Stromal cell of bone marrow (primary cell): ENCODE results near the gene SWT1.
"Not testable (repeated sequence)": the region's sequence is repeated elsewhere in the genome, so short reads cannot be mapped to it uniquely, and the experiment has no call there.

Experiments used
- DNase-seq: peaks from one replicate; pipeline ENCODE4 v3.0.0-alpha.2; 2012; ENCODE audit warnings: low read depth

The SWT1 gene

DNA sequence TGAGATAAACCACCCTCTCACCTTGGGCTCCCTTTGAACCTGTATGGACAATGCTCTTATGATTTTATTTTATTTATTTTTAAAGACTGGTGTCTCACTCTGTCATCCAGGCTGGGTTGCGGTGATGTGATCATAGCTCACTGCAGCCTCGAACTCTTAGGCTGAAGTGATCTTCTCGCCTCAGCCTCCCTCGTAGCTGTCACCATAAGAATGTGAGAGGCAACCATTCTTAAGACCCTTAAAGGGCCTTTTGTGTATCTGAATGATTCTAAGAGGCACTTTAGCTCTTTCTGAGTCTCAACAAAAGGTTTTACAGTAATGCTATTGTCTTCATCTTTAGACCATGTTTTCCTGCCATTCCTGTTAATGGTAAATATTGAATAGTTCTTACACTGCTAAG lies 93.1 kb downstream of the SWT1 start:
- DNase-seq: no peak

GRCh38 chr1:185251928-185252327 lies 95.0 kb downstream of the SWT1 start:
- not testable (repeated sequence) for DNase-seq

GRCh38 chr1:185252404-185252803 lies 95.4 kb downstream of the SWT1 start:
- DNase-seq: not testable (repeated sequence)

- DNase-seq: not testable (repeated sequence)
These were observed 98.6 kb downstream of the SWT1 start for GRCh38 chr1:185255595-185255994.

- not testable (repeated sequence) for DNase-seq
These were observed 100.4 kb downstream of the SWT1 start for GRCh38 chr1:185257116-185257949.

- no peak for DNase-seq
These were observed 100.9 kb downstream of the SWT1 start for GRCh38 chr1:185257950-185258208.

DNA sequence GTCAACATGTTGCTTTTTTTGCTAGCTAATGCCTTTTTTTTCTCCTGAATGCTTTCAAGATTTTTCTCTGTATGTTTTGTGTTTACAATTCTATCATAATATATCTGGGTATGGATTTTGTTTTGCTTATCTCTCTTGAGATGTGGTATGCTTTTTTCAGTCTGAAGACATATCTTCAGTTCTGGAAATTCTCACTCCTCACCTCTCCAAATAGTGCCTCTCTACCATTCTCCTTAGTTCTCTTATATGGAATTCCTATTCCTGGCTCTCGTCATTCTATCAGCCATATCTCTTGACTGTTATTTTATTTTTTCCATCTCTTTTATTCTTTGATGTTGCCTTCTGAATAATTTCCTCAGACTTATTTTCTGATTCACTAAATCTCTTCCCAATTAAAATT lies 101.7 kb downstream of the SWT1 start:
- no peak for DNase-seq

DNA sequence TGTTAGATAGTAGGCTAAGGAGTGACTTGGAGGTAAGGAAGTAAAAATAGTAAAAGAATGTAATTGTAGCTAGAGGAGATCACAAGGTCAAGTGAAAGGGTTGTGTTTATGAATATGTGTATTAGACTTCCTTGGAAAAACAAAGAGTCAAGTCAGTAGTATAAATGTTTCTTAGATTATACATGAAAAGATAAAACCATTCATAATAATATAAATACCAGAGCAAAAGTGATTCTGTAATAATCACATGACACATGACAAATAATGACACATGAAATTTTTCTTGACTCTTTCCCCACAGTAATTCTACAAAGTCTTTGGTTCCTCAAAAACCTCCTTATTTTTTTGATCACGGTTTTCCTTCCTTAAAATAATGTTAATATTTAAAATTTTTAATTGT lies 103.6 kb downstream of the SWT1 start:
- no peak for DNase-seq

DNA sequence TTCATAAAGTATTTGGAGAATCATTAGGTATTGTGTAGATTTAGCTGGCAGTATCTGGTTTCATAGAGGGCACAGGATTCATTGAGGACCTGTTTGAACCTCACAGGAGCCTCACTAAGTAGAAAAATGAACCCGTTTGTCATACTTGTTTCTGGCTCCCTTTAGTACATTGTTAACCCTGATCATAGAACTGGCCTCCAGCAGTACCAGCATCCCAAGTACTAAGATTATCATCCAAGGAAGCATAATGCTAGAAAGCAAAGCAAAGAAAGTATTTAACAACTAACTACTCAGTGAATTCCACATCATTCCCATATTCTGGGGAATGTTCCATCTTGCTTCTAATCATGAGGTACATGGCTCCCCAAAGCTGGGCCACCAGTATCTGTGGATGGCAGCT lies 105.2 kb downstream of the SWT1 start:
- no peak for DNase-seq

DNA sequence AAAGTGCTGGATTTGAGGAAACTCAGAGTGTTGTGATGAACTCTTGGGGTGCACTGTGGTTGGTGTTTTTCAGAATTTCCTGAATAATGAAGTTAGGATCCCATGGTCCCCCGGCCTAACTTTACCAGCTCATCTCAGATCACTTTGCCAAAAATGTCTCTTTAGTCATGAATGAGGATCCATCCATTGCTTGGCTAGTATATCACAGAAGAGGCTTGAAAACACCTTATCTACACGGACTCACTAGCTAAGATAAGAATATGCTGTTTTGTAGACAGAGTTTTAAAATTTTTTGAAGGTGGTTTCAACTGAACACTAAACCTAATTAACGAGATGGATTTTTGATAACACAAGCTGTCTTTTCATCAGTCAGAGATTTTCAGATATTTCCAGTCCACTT lies 106.3 kb downstream of the SWT1 start:
- no peak for DNase-seq

DNA sequence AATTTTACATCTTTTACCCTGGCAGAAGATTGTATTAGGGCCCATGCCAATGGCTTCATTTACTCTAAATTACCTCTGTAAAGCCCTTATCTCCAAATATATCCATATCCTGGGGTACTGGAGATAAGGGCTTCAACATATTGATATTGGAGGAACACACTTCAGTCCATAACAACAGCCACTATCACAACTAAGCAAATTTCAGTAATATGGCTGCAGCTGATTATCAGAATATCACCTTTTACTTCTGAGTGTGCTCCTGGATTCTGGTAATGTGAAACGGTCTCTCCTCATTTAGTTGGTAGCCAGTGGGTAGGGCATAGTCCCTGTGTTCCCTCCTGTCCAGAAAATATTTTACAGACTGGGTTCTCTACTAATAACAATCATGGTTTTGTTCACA lies 106.8 kb downstream of the SWT1 start:
- DNase-seq: no peak

GRCh38 chr1:185265314-185265713 lies 108.3 kb downstream of the SWT1 start:
- DNase-seq: no peak

GRCh38 chr1:185267301-185267700 lies 110.3 kb downstream of the SWT1 start:
- DNase-seq: no peak

DNA sequence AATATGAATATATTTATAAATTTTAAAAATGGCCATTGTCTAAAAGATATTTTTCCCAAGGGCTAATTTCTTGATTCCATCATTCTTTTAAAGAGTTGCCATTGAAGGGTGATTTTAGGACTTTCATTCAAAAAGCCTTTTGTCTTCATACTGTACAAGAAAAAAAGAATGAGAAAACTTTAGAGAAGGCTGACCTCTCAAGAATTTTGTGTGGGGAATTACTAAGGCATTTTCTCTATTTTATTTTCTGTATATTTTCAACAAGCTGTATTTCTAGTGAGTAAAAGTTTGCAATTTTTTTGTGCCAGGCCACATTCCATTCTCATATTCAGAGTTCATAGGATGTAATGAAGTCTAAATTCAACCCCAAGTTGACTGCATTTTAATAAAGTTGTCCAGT lies 110.7 kb downstream of the SWT1 start:
- DNase-seq: no peak

- no peak for DNase-seq
These were observed 111.4 kb downstream of the SWT1 start for GRCh38 chr1:185268352-185268751.

DNA sequence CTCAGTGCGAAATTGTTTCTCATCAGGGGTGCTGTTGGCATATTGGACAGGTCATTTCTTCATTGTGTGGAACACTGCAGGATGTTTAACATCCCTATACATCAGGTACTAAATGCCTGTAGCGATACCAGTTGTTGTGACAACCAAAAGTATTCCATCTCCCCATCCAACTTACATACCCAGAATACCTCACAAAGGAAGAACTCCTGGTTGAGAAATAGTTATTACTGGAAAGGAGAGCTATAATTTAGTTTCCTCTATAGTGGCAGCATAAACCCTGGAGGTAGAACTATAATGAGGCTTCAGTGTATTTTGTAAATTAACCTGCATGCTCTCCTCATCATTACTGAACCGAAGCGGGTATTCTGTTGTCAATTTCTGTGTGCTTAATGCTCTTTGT lies 115.0 kb downstream of the SWT1 start:
- DNase-seq: no peak

DNA sequence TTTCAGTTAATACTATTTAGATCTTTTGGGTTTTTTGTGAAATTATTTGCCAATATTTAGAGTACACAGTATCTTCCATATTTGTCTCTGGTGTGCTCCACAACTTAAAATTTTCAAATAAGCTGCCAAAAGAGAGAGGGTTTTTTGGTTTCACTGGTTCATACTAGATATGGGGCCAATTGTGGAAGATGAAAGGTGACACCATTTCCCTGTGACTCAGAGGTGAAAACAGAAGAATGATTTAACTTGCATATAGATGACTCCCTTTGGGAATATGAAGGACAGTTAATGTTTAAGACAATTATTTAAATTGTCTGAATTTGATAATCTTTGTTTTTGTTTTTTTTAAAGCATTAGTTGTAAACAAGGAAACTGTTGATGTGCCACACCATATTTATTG lies 122.6 kb downstream of the SWT1 start:
- peak; percentile 35 for DNase-seq

- no peak for DNase-seq
These were observed 123.6 kb downstream of the SWT1 start for GRCh38 chr1:185280589-185280988.

DNA sequence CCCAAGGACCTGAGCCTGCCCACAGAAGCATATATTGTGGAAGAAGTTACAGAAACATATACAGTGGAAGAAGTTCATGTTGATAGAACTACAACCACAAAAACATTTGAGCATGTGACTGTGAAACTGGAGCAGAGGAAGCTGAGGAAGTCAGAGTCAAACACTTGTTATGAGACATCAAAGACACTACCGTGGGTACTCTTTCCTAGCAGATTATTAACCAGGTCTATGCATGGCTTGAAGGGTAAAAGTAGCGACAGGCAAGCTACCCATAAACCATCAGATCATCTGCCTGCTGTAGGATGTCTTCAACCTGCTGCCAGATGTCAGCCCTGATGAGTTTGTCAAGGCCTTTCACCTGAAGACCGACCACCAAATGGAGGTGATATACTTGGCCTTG lies 124.3 kb downstream of the SWT1 start:
- DNase-seq: no peak

GRCh38 chr1:185284116-185284515 lies 127.1 kb downstream of the SWT1 start:
- DNase-seq: no peak

- no peak for DNase-seq
These were observed 127.7 kb downstream of the SWT1 start for GRCh38 chr1:185284533-185285276.

GRCh38 chr1:185287451-185287850 lies 130.5 kb downstream of the SWT1 start:
- no peak for DNase-seq

- DNase-seq: no peak
These were observed 131.5 kb downstream of the SWT1 start for GRCh38 chr1:185288435-185288834.

GRCh38 chr1:185289880-185290279 lies 132.9 kb downstream of the SWT1 start:
- DNase-seq: no peak
